AG04449 (cell line): ENCODE data around the gene PCDHGA7.
"Not testable (repeated sequence)": the region's sequence is repeated elsewhere in the genome, so short reads cannot be mapped to it uniquely, and the experiment has no call there.

ENCODE experiments used
- CTCF ChIA-PET: fragments of 350-600 bp; formaldehyde crosslinking; extraction: SDS; loops from one replicate; lab custom pipeline; 2021; ENCODE audit warnings: antibody characterized with exemption; lab: Yijun Ruan, JAX
- POLR2A ChIA-PET: fragments of 400-600, 350-600 bp; formaldehyde crosslinking; extraction: SDS; loops from one replicate; lab custom pipeline; 2020; ENCODE audit warnings: antibody characterized with exemption, inconsistent platforms; lab: Yijun Ruan, JAX
- DNase-seq: peaks from one replicate; pipeline ENCODE4 v3.0.0-alpha.2; 2010; ENCODE audit warnings: low read depth, low spot score
- H3K4me3 ChIP-seq: 2 replicates; pipeline ENCODE4 v1.5.1; 2011; ENCODE audit warnings: low read depth, mild to moderate bottlenecking, control low read depth, low read length
- CTCF ChIP-seq: IDR thresholded peaks from one replicate; pipeline ENCODE4 v1.5.1; 2011; ENCODE audit warnings: mild to moderate bottlenecking, moderate library complexity, low read length, control low read depth, inconsistent platforms; ENCODE audit not compliant: insufficient read depth; ENCODE audit errors: missing control alignments

Gene PCDHGA7

GRCh38 chr5:141373673-141374317, 8.7 kb upstream of the PCDHGA7 start, which contains the start of gene PCDHGA6:
Gene PCDHGA6, plus strand, starts transcription at chr5:141373891. Its CDS starts 193 bp downstream, at chr5:141374084.
- TF ChIP-seq CTCF, result no peak
- H3K4me3 ChIP-seq, result peak within 1 kb of the TSS; percentile 44
- POLR2A ChIA-PET, result no interaction called here
- CTCF ChIA-PET, result interaction anchor here (0.6 to 4.9 kb wide), 20 partner anchors 9 to 218 kb away, joined by 3 to 51 read pairs (median 6); partner anchors contain the start of genes PCDHGA4, PCDHGA5, PCDHGA7 and PCDHGA8
- DNase-seq, result no peak

- no peak for TF ChIP-seq CTCF
- POLR2A ChIA-PET, result no interaction called here
- H3K4me3 ChIP-seq, result no peak overlapping the region
- no peak for DNase-seq
- CTCF ChIA-PET, result interaction anchor here (0.6 to 4.9 kb wide), 21 partner anchors 10 to 218 kb away, joined by 3 to 51 read pairs (median 5); partner anchors contain the start of genes PCDHGA4, PCDHGA5, PCDHGA8 and PCDHGA9
These were observed 7.9 kb upstream of the PCDHGA7 start for GRCh38 chr5:141374627-141375026.

- H3K4me3 ChIP-seq, DNase-seq, POLR2A ChIA-PET: not testable (repeated sequence)
- CTCF ChIA-PET, result interaction anchor here (1.0 to 4.9 kb wide), 10 partner anchors 11 to 192 kb away, joined by 3 to 51 read pairs (median 13); partner anchors contain the start of genes PCDHGA5, PCDHGA8, PCDHGA9 and PCDHGB4
These were observed 6.9 kb upstream of the PCDHGA7 start for GRCh38 chr5:141375444-141376155.

- peak overlapping the region; percentile 59 for H3K4me3 ChIP-seq
- TF ChIP-seq CTCF, result no peak
- DNase-seq, result no peak
- ChIA-PET POLR2A (no interaction called here), CTCF (interaction anchor here (0.8 to 1.8 kb wide), 12 partner anchors 9 to 184 kb away, joined by 3 to 8 read pairs (median 4); partner anchors contain the start of genes PCDHGA11, PCDHGA12, PCDHGA5 and PCDHGA6)
These were observed 803 bp downstream of the PCDHGA7 start for GRCh38 chr5:141383345-141383744.

- no peak for DNase-seq
- no peak overlapping the region for H3K4me3 ChIP-seq
- CTCF ChIA-PET, result interaction anchor here (4.1 kb wide), 1 partner anchor 174 kb away, joined by 24 read pairs; no protein-coding TSS in a partner anchor
- no peak for TF ChIP-seq CTCF
- POLR2A ChIA-PET, result no interaction called here
These were observed 2.1 kb downstream of the PCDHGA7 start for GRCh38 chr5:141384471-141385267.
